ENCODE results near the gene PGAP2. TPM values are rescaled to one million over a fixed set of nuclear protein-coding genes. Genes with fewer than 3 reads are reported as not detected.

The PGAP2 gene
- total RNA-seq, 6 experiments from 2014 or later = 14.5 to 19.7 (median 17.1) TPM

GRCh38 chr11:3845670-3846069 lies 37.3 kb downstream of the PGAP2 start:
- Mint-ChIP-seq H3K4me1 (ENCODE audit: low read depth) (peaks cover 7% of the 10 kb centered on the region), H3K4me3 (no peak overlapping the region), H3K27ac (no peak overlapping the region), H3K36me3 (ENCODE audit: low read depth) (no peaks in the 10 kb centered on the region), H3K9me3 (no peaks in the 10 kb centered on the region), H3K27me3 (ENCODE audit: insufficient read depth) (peaks cover 6% of the 10 kb centered on the region)
- DNase-seq = no peak
- no peak for TF ChIP-seq CTCF (IDR thresholded peaks at IDR 0.05)

DNA sequence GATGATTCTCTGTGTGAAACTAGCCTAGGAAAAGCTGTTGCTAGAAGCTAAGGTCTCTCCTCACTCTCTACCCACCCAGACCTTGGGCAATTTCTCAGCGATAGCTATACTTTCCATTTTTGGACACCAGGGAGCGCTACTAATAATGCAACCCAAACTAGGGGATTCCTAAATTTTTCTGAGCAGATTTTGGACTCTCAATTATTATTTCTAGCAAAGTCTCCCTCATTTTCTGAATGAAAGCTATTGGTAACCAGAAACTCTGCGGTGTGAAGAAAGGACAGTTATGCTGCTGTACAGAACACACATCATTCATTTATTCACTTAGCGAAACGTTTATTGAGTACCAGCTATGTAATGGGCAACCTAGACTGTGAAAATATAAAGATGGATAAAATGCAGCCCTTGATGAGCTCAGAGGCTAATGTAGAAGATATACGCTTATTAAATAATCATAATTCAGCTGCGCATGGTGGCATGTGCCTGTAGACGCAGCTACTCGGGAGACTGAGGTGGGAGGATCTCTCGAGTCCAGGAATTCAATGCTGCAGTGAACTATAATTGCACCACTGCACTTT lies 41.0 kb downstream of the PGAP2 start:
- peak; percentile 85 for TF ChIP-seq CTCF (IDR thresholded peaks at IDR 0.05)
- Mint-ChIP-seq H3K27ac (no peak overlapping the region), H3K9me3 (no peaks in the 10 kb centered on the region), H3K4me3 (no peak overlapping the region), H3K36me3 (ENCODE audit: low read depth) (no peaks in the 10 kb centered on the region), H3K27me3 (ENCODE audit: insufficient read depth) (peaks cover 8% of the 10 kb centered on the region), H3K4me1 (ENCODE audit: low read depth) (peaks cover 10% of the 10 kb centered on the region)
- peak; percentile 37 for DNase-seq

- Mint-ChIP-seq H3K9me3 (no peaks in the 10 kb centered on the region), H3K4me3 (no peak overlapping the region), H3K36me3 (ENCODE audit: low read depth) (0 out of 2 replicates have a peak, but pooled peaks cover 4% of the 10 kb centered on the region), H3K27me3 (ENCODE audit: insufficient read depth) (peaks cover 6% of the 10 kb centered on the region), H3K27ac (no peak overlapping the region), H3K4me1 (ENCODE audit: low read depth) (peaks cover 38% of the 10 kb centered on the region)
- TF ChIP-seq CTCF (IDR thresholded peaks at IDR 0.05) = no peak
- DNase-seq = no peak
Observed at GRCh38 chr11:3853545-3853842, 45.1 kb downstream of the PGAP2 start.

DNA sequence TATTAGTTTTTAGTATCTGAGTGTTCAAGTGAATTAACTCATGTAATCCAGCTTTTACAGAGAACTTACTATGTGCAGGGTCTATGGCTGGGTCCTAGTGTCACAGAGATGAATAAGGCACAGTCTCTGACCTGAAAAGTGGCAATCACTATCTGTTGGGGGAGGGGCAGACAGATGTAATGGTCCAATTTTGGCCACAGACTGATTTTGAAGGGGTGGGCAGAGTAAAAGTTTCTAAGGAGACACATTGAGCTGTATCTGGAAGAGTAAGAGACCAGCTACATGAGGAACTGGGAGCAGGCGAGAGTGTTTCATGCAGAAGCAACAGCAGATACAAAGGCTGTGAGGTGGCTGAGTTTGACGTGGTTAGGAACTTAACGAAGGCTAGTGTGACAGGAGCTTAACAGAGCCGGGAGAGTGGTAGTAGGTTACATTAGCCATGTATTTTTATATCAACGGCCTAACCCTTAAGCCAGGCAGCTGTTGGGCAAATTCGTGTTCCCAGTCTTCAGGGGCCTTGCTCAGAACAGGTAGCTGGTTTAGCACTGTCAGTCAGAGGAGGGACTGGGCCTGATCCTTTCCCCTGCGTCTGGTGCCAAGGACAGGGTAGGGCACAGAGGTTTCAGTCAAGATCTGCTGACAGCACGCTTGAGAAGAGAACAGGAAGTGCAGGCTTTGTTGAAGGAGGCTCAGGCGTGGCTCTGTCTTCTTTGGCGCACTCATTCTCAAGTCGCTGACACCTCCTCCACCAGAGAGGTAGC lies 45.7 kb downstream of the PGAP2 start:
- peak overlapping the region; percentile 87 for H3K4me3 Mint-ChIP-seq
- no peak for DNase-seq
- H3K36me3 Mint-ChIP-seq (ENCODE audit: low read depth) = 0 out of 2 replicates have a peak, but pooled peaks cover 4% of the 10 kb centered on the region
- TF ChIP-seq CTCF (IDR thresholded peaks at IDR 0.05) = no peak
- H3K27ac Mint-ChIP-seq = peak overlapping the region; percentile 82
- no peaks in the 10 kb centered on the region for H3K9me3 Mint-ChIP-seq
- peaks cover 43% of the 10 kb centered on the region for H3K4me1 Mint-ChIP-seq (ENCODE audit: low read depth)
- peaks cover 6% of the 10 kb centered on the region for H3K27me3 Mint-ChIP-seq (ENCODE audit: insufficient read depth)

DNA sequence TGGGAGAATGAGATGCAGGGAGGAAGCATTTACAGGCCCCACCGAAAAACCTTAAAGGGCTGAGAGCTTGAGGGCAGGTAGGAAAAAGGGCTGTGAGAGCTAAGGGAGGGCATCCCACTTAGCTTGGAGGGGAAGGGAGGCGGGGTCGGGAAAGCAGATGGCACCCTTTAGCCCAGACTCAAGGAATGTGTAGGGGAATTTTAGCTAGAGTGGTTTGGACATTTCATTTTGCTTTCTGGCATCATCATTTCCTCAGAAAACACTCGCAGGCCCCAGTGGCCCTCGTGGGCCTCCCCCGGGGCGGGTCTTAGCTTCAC lies 46.3 kb downstream of the PGAP2 start:
- no peak for TF ChIP-seq CTCF (IDR thresholded peaks at IDR 0.05)
- Mint-ChIP-seq H3K4me3 (peak overlapping the region; percentile 87), H3K27me3 (ENCODE audit: insufficient read depth) (peaks cover 6% of the 10 kb centered on the region), H3K4me1 (ENCODE audit: low read depth) (peaks cover 49% of the 10 kb centered on the region), H3K36me3 (ENCODE audit: low read depth) (0 out of 2 replicates have a peak, but pooled peaks cover 4% of the 10 kb centered on the region), H3K9me3 (no peaks in the 10 kb centered on the region), H3K27ac (peak overlapping the region; percentile 82)
- no peak for DNase-seq

All from HFFc6 (cell line).